DND-41 (cell line): Measurements from ENCODE around the gene MPP7.

Experiments used
- ATAC-seq: fragments of 200-7000 bp; cut with Tn5 transposase; 3 replicates; pipeline ENCODE4 v1.9.1; 2021; ENCODE audit warnings: low read depth; ENCODE audit not compliant: insufficient read depth
- DNase-seq: peaks from one replicate; pipeline ENCODE4 v3.0.0-alpha.2; 2020
- H2AFZ ChIP-seq: 2 replicates; pipeline ENCODE4 v1.6.0; 2012; ENCODE audit warnings: low read depth, low read length
- H3K27ac ChIP-seq: 2 replicates; pipeline ENCODE4 v1.5.1; 2012; ENCODE audit warnings: low read length, inconsistent platforms
- H3K27me3 ChIP-seq: fragments of 200-600 bp; sonication (generic); 2 replicates; pipeline ENCODE4 v1.6.0; 2012; ENCODE audit warnings: low read length, mild to moderate bottlenecking, inconsistent platforms; ENCODE audit not compliant: insufficient read depth, poor library complexity
- H3K36me3 ChIP-seq: 2 replicates; pipeline ENCODE4 v1.5.1; 2012; ENCODE audit warnings: low read length, inconsistent platforms; ENCODE audit not compliant: insufficient read depth
- H3K4me1 ChIP-seq: 2 replicates; pipeline ENCODE4 v1.5.1; 2012; ENCODE audit warnings: mild to moderate bottlenecking, low read length; ENCODE audit not compliant: insufficient read depth
- H3K4me2 ChIP-seq: 2 replicates; pipeline ENCODE4 v1.6.0; 2012; ENCODE audit warnings: mild to moderate bottlenecking, moderate library complexity, low read length, inconsistent platforms; ENCODE audit not compliant: insufficient read depth
- H3K4me3 ChIP-seq, 2 experiments: fragments of 200-600 bp in 1 of 2; shearing (Covaris generic) in 1 of 2; 2 replicates each; pipeline ENCODE4 v1.5.1; 2012 to 2016; ENCODE audit warnings: inconsistent platforms in 2 of 2, low read length in 2 of 2, mild to moderate bottlenecking in 2 of 2, low read depth in 1 of 2, moderate library complexity in 1 of 2
- H3K79me2 ChIP-seq: 2 replicates; pipeline ENCODE4 v1.6.0; 2012; ENCODE audit warnings: low read length, inconsistent platforms; ENCODE audit not compliant: insufficient read depth
- H3K9ac ChIP-seq: 2 replicates; pipeline ENCODE4 v1.6.0; 2012; ENCODE audit warnings: low read depth, mild to moderate bottlenecking, inconsistent platforms, low read length, moderate library complexity
- H3K9me3 ChIP-seq: 2 replicates; pipeline ENCODE4 v1.5.1; 2012; ENCODE audit warnings: low read length, moderate library complexity, mild to moderate bottlenecking, inconsistent platforms; ENCODE audit not compliant: insufficient read depth, severe bottlenecking
- H4K20me1 ChIP-seq: 2 replicates; pipeline ENCODE4 v1.6.0; 2012; ENCODE audit warnings: low read length; ENCODE audit not compliant: insufficient read depth
- EZH2 ChIP-seq: IDR thresholded peaks from 3 replicates; pipeline ENCODE4 v1.6.1; 2012; ENCODE audit warnings: borderline replicate concordance, low read depth, mild to moderate bottlenecking, moderate library complexity, low read length, inconsistent platforms; ENCODE audit not compliant: severe bottlenecking
- TF ChIP-seq, protein P1 (sequence below): IDR thresholded peaks from 2 replicates; pipeline ENCODE4 v1.5.1; 2012; ENCODE audit warnings: borderline replicate concordance, low read length, moderate library complexity, mild to moderate bottlenecking; ENCODE audit not compliant: poor library complexity, severe bottlenecking; ENCODE audit errors: extremely low read depth

MPP7 gene

DNA sequence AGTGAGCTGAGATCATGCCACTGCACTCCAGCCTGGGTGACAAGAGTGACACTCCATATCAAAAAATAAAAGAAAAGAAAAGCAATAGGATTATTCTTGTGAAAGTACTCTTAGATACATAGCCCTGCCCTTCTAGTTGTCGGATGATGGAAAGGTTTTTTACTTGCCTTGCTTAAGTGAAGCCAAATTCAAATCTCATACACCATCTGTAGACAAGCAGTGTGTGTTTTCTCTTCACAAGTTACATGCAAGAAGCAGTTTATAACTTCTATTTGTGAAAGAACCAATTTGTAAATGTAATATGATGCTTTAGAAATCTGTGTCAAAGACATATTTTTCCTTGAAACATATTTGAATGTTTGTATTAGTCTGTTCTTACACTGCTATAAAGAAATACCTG is 15.8 kb upstream of the MPP7 start:
- Histone ChIP-seq H3K27ac (no peak overlapping the region), H3K9me3 (no peaks in the 10 kb centered on the region), H2AFZ (no peak overlapping the region), H3K27me3 (no peaks in the 10 kb centered on the region), H3K4me2 (no peak overlapping the region), H4K20me1 (no peaks in the 10 kb centered on the region), H3K9ac (no peak overlapping the region), H3K36me3 (no peaks in the 10 kb centered on the region), H3K79me2 (no peaks in the 10 kb centered on the region), H3K4me3 (no peak overlapping the region), H3K4me1 (no peaks in the 10 kb centered on the region)
- DNase-seq (no peak), ATAC-seq (no peak)
- TF ChIP-seq, protein P1, sequence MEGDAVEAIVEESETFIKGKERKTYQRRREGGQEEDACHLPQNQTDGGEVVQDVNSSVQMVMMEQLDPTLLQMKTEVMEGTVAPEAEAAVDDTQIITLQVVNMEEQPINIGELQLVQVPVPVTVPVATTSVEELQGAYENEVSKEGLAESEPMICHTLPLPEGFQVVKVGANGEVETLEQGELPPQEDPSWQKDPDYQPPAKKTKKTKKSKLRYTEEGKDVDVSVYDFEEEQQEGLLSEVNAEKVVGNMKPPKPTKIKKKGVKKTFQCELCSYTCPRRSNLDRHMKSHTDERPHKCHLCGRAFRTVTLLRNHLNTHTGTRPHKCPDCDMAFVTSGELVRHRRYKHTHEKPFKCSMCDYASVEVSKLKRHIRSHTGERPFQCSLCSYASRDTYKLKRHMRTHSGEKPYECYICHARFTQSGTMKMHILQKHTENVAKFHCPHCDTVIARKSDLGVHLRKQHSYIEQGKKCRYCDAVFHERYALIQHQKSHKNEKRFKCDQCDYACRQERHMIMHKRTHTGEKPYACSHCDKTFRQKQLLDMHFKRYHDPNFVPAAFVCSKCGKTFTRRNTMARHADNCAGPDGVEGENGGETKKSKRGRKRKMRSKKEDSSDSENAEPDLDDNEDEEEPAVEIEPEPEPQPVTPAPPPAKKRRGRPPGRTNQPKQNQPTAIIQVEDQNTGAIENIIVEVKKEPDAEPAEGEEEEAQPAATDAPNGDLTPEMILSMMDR = no peak
- no peak for TF ChIP-seq EZH2

- no peak overlapping the region for H3K27ac ChIP-seq
- H2AFZ ChIP-seq = no peak overlapping the region
- no peaks in the 10 kb centered on the region for H4K20me1 ChIP-seq
- no peak overlapping the region for H3K9ac ChIP-seq
- ATAC-seq = no peak
- no peaks in the 10 kb centered on the region for H3K79me2 ChIP-seq
- no peak overlapping the region for H3K4me3 ChIP-seq
- TF ChIP-seq, protein P1 = no peak
- no peak for TF ChIP-seq EZH2
- H3K27me3 ChIP-seq = no peaks in the 10 kb centered on the region
- no peaks in the 10 kb centered on the region for H3K4me1 ChIP-seq
- no peak overlapping the region for H3K4me2 ChIP-seq
- no peaks in the 10 kb centered on the region for H3K36me3 ChIP-seq
- no peaks in the 10 kb centered on the region for H3K9me3 ChIP-seq
- no peak for DNase-seq
These were observed 14.9 kb upstream of the MPP7 start for GRCh38 chr10:28317760-28318159.

DNA sequence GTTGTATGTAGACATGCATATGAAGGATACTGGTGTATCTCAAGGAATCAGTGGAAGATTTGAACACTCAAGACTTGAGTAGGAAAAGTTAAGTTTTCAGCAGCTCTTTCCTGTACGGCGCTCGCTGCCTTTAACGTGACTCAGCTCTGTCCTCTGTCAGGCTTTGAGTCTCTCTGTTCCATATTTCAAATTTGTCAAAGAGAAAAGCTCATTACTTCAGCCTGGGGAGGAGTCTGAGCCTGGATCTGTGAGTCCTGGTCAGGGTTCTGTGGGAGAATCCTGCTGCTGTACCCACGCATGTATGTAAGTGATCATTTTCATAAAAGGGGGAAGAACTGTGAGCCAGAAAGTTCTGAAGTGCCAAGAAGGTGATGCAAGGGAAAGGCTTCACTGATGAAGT is 13.8 kb upstream of the MPP7 start:
- Histone ChIP-seq H3K27me3 (no peaks in the 10 kb centered on the region), H3K4me3 (no peak overlapping the region), H3K9ac (no peak overlapping the region), H2AFZ (no peak overlapping the region), H3K36me3 (no peaks in the 10 kb centered on the region), H4K20me1 (no peaks in the 10 kb centered on the region), H3K4me1 (no peaks in the 10 kb centered on the region), H3K4me2 (no peak overlapping the region), H3K79me2 (no peaks in the 10 kb centered on the region), H3K9me3 (no peaks in the 10 kb centered on the region), H3K27ac (no peak overlapping the region)
- DNase-seq = no peak
- ATAC-seq = no peak
- TF ChIP-seq, protein P1 = no peak
- no peak for TF ChIP-seq EZH2

GRCh38 chr10:28315140-28315539 is 12.3 kb upstream of the MPP7 start:
- Histone ChIP-seq H3K4me2 (no peak overlapping the region), H3K4me3 (no peak overlapping the region), H4K20me1 (no peaks in the 10 kb centered on the region), H3K27ac (no peak overlapping the region), H3K79me2 (no peaks in the 10 kb centered on the region), H3K27me3 (peaks cover 4% of the 10 kb centered on the region), H3K4me1 (no peaks in the 10 kb centered on the region), H2AFZ (no peak overlapping the region), H3K36me3 (no peaks in the 10 kb centered on the region), H3K9ac (no peak overlapping the region), H3K9me3 (no peaks in the 10 kb centered on the region)
- DNase-seq = no peak
- TF ChIP-seq, protein P1 = no peak
- no peak for TF ChIP-seq EZH2
- no peak for ATAC-seq
